Parathyroid adenoma (tissue), 2 donors: ENCODE results near the gene CLPSL1.

Source experiments
- H2AFZ ChIP-seq: fragments of 300-600 bp; sonication (generic); one replicate; pipeline ENCODE4 v1.7.0; 2017; ENCODE audit warnings: antibody characterized with exemption, mild to moderate bottlenecking
- H3K27ac ChIP-seq: fragments of 300-600 bp; sonication (generic); one replicate; pipeline ENCODE4 v1.7.0; 2017
- H3K27me3 ChIP-seq: fragments of 300-600 bp; sonication (generic); one replicate; pipeline ENCODE4 v1.7.0; 2017; ENCODE audit warnings: low read length; ENCODE audit not compliant: control insufficient read depth, insufficient read depth
- H3K36me3 ChIP-seq: fragments of 300-600 bp; sonication (generic); one replicate; pipeline ENCODE4 v1.7.0; 2017; ENCODE audit warnings: low read length; ENCODE audit not compliant: control insufficient read depth, insufficient read depth
- H3K4me1 ChIP-seq: fragments of 300-600 bp; sonication (generic); one replicate; pipeline ENCODE4 v1.7.0; 2017; ENCODE audit warnings: control low read depth
- H3K4me2 ChIP-seq: fragments of 300-600 bp; sonication (generic); one replicate; pipeline ENCODE4 v1.7.0; 2017; ENCODE audit warnings: low read length
- H3K4me3 ChIP-seq: fragments of 300-600 bp; sonication (generic); one replicate; pipeline ENCODE4 v1.7.0; 2017; ENCODE audit warnings: low read depth, low read length
- H3K79me2 ChIP-seq: fragments of 300-600 bp; sonication (generic); one replicate; pipeline ENCODE4 v1.7.0; 2017; ENCODE audit warnings: control low read depth
- H3K9ac ChIP-seq: fragments of 300-600 bp; sonication (generic); one replicate; pipeline ENCODE4 v1.7.0; 2017; ENCODE audit warnings: mild to moderate bottlenecking
- H3K9me3 ChIP-seq: fragments of 300-600 bp; sonication (generic); one replicate; pipeline ENCODE4 v1.7.0; 2017; ENCODE audit warnings: low read length; ENCODE audit not compliant: control insufficient read depth
- CTCF ChIP-seq: fragments of 300-600 bp; sonication (generic); IDR thresholded peaks from one replicate; pipeline ENCODE4 v1.7.0; 2017; ENCODE audit warnings: antibody characterized with exemption, mild to moderate bottlenecking
- donor health status: primary hyperparathyroidism.

CLPSL1 gene

DNA sequence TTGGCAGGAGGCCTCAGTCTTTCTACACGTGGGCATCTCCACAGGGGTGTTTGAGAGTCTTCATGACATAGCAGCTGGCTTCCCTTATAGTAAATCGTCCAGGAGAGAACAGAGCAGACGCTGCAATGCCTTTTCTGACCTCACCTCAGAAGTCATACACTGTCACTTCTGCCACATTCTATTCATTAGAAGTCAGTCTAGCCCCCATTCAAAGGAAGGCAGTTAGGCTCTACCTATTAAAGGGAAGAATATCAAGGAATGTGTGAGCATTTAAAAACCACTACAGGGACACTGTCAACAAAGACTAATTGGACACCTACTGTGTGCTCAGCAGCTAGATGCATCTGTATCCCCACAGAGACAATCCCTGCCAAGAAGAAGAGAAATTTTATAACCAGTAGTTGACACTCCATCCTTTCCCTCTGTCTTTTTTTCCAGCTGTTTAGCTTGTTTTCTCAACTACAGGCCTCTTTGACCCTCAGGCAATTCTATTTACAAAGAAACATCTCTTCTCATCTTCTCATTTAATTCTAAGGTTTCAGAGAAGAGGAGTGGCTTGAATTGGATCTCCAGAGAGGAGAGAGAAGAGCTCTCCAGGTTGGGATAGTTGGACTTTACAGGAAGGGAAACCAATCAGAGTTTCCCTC lies 25.4 kb upstream of the CLPSL1 start:
- no peaks in the 10 kb centered on the region for H3K27me3 ChIP-seq
- no peaks in the 10 kb centered on the region for H3K9me3 ChIP-seq
- H3K4me1 ChIP-seq: no peaks in the 10 kb centered on the region
- no peak overlapping the region for H3K9ac ChIP-seq
- H3K36me3 ChIP-seq: no peaks in the 10 kb centered on the region
- no peak overlapping the region for H3K4me2 ChIP-seq
- no peak overlapping the region for H3K4me3 ChIP-seq
- H2AFZ ChIP-seq: no peak overlapping the region
- H3K79me2 ChIP-seq: no peaks in the 10 kb centered on the region
- H3K27ac ChIP-seq: no peak overlapping the region
- TF ChIP-seq CTCF: no peak

GRCh38 chr6:35757456-35758123 lies 23.2 kb upstream of the CLPSL1 start:
- Histone ChIP-seq H3K27me3 (no peaks in the 10 kb centered on the region), H3K36me3 (no peaks in the 10 kb centered on the region), H2AFZ (no peak overlapping the region), H3K79me2 (no peaks in the 10 kb centered on the region), H3K9ac (no peak overlapping the region), H3K4me1 (no peaks in the 10 kb centered on the region), H3K27ac (no peak overlapping the region), H3K4me2 (no peak overlapping the region), H3K4me3 (no peak overlapping the region), H3K9me3 (no peaks in the 10 kb centered on the region)
- TF ChIP-seq CTCF: peak; percentile 7

DNA sequence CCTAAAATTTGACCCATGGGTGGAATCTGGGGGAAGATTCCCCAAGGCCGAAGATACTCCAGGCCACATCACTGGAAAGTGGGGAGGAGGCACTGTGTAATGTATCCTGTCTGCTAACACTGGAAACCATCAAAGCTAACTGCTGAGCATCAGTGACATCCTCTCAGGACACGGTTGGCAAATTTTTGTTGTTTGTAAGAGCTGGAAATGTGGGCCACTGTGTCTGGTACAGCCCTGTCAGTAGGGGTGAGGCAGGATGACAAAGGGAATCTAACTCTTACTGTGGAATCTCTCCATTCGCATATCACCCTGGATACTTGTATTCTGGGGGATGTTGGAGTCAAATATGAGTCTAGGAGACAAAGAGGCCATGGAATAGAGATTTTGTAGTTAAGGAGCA lies 21.4 kb upstream of the CLPSL1 start:
- Histone ChIP-seq H3K9ac (no peak overlapping the region), H3K79me2 (no peaks in the 10 kb centered on the region), H3K4me3 (no peak overlapping the region), H3K4me1 (peaks cover 3% of the 10 kb centered on the region), H3K9me3 (no peaks in the 10 kb centered on the region), H3K36me3 (no peaks in the 10 kb centered on the region), H2AFZ (no peak overlapping the region), H3K27ac (no peak overlapping the region), H3K27me3 (no peaks in the 10 kb centered on the region), H3K4me2 (no peak overlapping the region)
- no peak for TF ChIP-seq CTCF

DNA sequence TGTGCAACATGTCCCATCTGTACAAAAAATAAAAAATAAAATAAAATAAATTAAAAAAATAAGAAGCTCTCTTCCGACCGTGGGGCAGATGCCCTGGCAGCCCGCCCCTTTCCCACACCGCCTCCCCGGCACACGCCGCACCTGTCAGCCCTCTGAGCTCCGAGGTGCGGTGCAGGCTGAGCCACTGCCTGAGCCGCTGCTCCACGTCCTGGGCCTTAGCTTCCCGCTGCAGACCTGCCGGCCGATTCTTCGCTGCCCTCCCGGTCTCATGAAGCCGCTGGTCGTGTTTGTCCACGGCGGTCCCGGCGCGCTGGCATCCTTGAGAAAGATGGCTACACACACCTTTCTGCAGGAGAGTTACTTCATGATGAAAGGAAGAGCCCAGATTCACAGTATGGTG lies 15.1 kb upstream of the CLPSL1 start:
- H3K27ac ChIP-seq: no peak overlapping the region
- no peak overlapping the region for H3K4me2 ChIP-seq
- H3K4me1 ChIP-seq: peaks cover 3% of the 10 kb centered on the region
- TF ChIP-seq CTCF: no peak
- no peaks in the 10 kb centered on the region for H3K9me3 ChIP-seq
- H3K79me2 ChIP-seq: no peaks in the 10 kb centered on the region
- H2AFZ ChIP-seq: no peak overlapping the region
- no peak overlapping the region for H3K4me3 ChIP-seq
- no peaks in the 10 kb centered on the region for H3K27me3 ChIP-seq
- no peak overlapping the region for H3K9ac ChIP-seq
- no peaks in the 10 kb centered on the region for H3K36me3 ChIP-seq

- Histone ChIP-seq H3K27ac (no peak overlapping the region), H3K4me3 (no peak overlapping the region), H3K4me2 (no peak overlapping the region), H2AFZ (no peak overlapping the region), H3K27me3 (no peaks in the 10 kb centered on the region), H3K36me3 (no peaks in the 10 kb centered on the region), H3K4me1 (peaks cover 1% of the 10 kb centered on the region), H3K9me3 (no peaks in the 10 kb centered on the region), H3K79me2 (no peaks in the 10 kb centered on the region), H3K9ac (no peak overlapping the region)
- no peak for TF ChIP-seq CTCF
Measured at GRCh38 chr6:35769211-35769610, 11.6 kb upstream of the CLPSL1 start.
